Eye (tissue), 1 donor: Measurements from ENCODE around the gene VAPA.

Experiments used
- DNase-seq: peaks from one replicate; pipeline ENCODE4 v3.0.0-alpha.2; 2015

VAPA gene

GRCh38 chr18:9915291-9916076 lies 1.7 kb downstream of the VAPA start:
- DNase-seq: no peak

- no peak for DNase-seq
Observed at GRCh38 chr18:9916077-9916639, 2.3 kb downstream of the VAPA start.

- no peak for DNase-seq
Observed at GRCh38 chr18:9916808-9917207, 3.0 kb downstream of the VAPA start.

- DNase-seq: no peak
Observed at GRCh38 chr18:9918016-9918680, 4.3 kb downstream of the VAPA start.

- no peak for DNase-seq
Observed at GRCh38 chr18:9919564-9920232, 5.9 kb downstream of the VAPA start.

GRCh38 chr18:9922592-9923311 lies 8.9 kb downstream of the VAPA start:
- no peak for DNase-seq

- DNase-seq: no peak
Observed at GRCh38 chr18:9924371-9924943, 10.6 kb downstream of the VAPA start.

- no peak for DNase-seq
Observed at GRCh38 chr18:9925369-9925768, 11.6 kb downstream of the VAPA start.

GRCh38 chr18:9925795-9926194 lies 12.0 kb downstream of the VAPA start:
- no peak for DNase-seq

GRCh38 chr18:9926223-9926894 lies 12.5 kb downstream of the VAPA start:
- DNase-seq: no peak

GRCh38 chr18:9926977-9927376 lies 13.2 kb downstream of the VAPA start:
- DNase-seq: no peak

GRCh38 chr18:9927392-9928063 lies 13.7 kb downstream of the VAPA start:
- DNase-seq: no peak

GRCh38 chr18:9928646-9929259 lies 14.9 kb downstream of the VAPA start:
- no peak for DNase-seq

- no peak for DNase-seq
Observed at GRCh38 chr18:9930299-9930884, 16.6 kb downstream of the VAPA start.

GRCh38 chr18:9931146-9931545 lies 17.3 kb downstream of the VAPA start:
- no peak for DNase-seq

GRCh38 chr18:9931678-9932077 lies 17.9 kb downstream of the VAPA start:
- DNase-seq: no peak

- no peak for DNase-seq
Observed at GRCh38 chr18:9933865-9934264, 20.0 kb downstream of the VAPA start.

GRCh38 chr18:9934274-9934673 lies 20.5 kb downstream of the VAPA start:
- no peak for DNase-seq

- DNase-seq: no peak
Observed at GRCh38 chr18:9941103-9941502, 27.3 kb downstream of the VAPA start.

GRCh38 chr18:9941660-9942059 lies 27.8 kb downstream of the VAPA start:
- no peak for DNase-seq

- no peak for DNase-seq
Observed at GRCh38 chr18:9943311-9943710, 29.5 kb downstream of the VAPA start.
